Upper lobe of right lung (tissue), 1 donor: ENCODE measurements around the gene RABEP2. TPM values are rescaled to one million over a fixed set of nuclear protein-coding genes. Genes with fewer than 3 reads are reported as not detected.
A peak's percentile ranks its signal among the peaks of the same experiment; 100 is the strongest.

ENCODE experiments used
- ATAC-seq: fragments of 200-7000 bp; cut with Tn5 transposase; one replicate; pipeline ENCODE4 v1.9.1; 2020; ENCODE audit warnings: mild to moderate bottlenecking, moderate library complexity
- DNase-seq: peaks from one replicate; pipeline ENCODE4 v3.0.0-alpha.2; 2020
- H3K27ac ChIP-seq: fragments of 200-600 bp; one replicate; pipeline ENCODE4 v1.8.0; 2022
- H3K27me3 ChIP-seq: fragments of 200-600 bp; one replicate; pipeline ENCODE4 v1.8.0; 2022; ENCODE audit warnings: mild to moderate bottlenecking
- H3K36me3 ChIP-seq: fragments of 200-600 bp; one replicate; pipeline ENCODE4 v1.8.0; 2022
- H3K4me1 ChIP-seq: fragments of 200-600 bp; one replicate; pipeline ENCODE4 v1.8.0; 2022
- H3K4me3 ChIP-seq: fragments of 200-600 bp; one replicate; pipeline ENCODE4 v1.8.0; 2022; ENCODE audit warnings: mild to moderate bottlenecking
- H3K9me3 ChIP-seq: fragments of 200-600 bp; one replicate; pipeline ENCODE4 v1.8.0; 2022
- CTCF ChIP-seq: fragments of 200-600 bp; IDR thresholded peaks from one replicate; pipeline ENCODE4 v1.8.0; 2022; ENCODE audit warnings: antibody characterized with exemption
- intact Hi-C: fragments of 100-400 bp; cut with DNase I; formaldehyde crosslinking; loops from one replicate; pipeline ENCODE4 v1.11.0; 2022
- total RNA-seq: library from RNA; stranded (reverse); fragmentation: NEBNext Ultra II Directional; extraction: Animal tissue kit (Norgen Biotek cat#: 25700); gene quantifications from one replicate; pipeline ENCODE4 v1.2.1, GENCODE V29; 2021
- donor health status: DM: no; HTN: yes; CAD: no; lungs with severe emphysema.

Gene RABEP2
- total RNA-seq, 1 donor from 2014 or later: 23.4 TPM

GRCh38 chr16:28935924-28936783 is 11.1 kb upstream of the RABEP2 start:
- ATAC-seq (peak; percentile 99), DNase-seq (peak; percentile 92)
- TF ChIP-seq CTCF: no peak
- intact Hi-C loops: no loop called here
- Histone ChIP-seq H3K36me3 (no peaks in the 10 kb centered on the region), H3K27me3 (no peaks in the 10 kb centered on the region), H3K4me1 (no peaks in the 10 kb centered on the region), H3K9me3 (no peaks in the 10 kb centered on the region), H3K4me3 (peak overlapping the region; percentile 29), H3K27ac (no peak overlapping the region)

DNA sequence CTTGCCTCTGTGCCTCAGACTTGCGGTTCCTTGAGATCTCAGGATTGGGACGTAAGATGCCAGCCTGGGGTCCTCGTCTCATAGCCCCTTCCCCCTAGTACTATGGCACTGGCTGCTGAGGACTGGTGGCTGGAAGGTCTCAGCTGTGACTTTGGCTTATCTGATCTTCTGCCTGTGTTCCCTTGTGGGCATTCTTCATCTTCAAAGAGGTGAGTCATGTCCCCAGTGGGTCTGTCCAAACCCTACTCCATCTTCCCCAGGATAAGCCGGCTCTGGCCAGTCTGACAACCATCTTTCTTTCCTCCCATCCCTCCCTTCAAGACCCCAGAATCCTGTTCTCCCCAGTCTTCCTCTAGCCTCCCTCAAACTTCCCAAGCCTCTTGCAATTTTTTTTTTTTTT is 10.3 kb upstream of the RABEP2 start:
- no peak for ATAC-seq
- DNase-seq: no peak
- intact Hi-C loops: no loop called here
- H3K36me3 ChIP-seq: no peaks in the 10 kb centered on the region
- no peaks in the 10 kb centered on the region for H3K27me3 ChIP-seq
- no peaks in the 10 kb centered on the region for H3K9me3 ChIP-seq
- TF ChIP-seq CTCF: no peak
- no peak overlapping the region for H3K4me3 ChIP-seq
- no peaks in the 10 kb centered on the region for H3K4me1 ChIP-seq
- H3K27ac ChIP-seq: no peak overlapping the region

DNA sequence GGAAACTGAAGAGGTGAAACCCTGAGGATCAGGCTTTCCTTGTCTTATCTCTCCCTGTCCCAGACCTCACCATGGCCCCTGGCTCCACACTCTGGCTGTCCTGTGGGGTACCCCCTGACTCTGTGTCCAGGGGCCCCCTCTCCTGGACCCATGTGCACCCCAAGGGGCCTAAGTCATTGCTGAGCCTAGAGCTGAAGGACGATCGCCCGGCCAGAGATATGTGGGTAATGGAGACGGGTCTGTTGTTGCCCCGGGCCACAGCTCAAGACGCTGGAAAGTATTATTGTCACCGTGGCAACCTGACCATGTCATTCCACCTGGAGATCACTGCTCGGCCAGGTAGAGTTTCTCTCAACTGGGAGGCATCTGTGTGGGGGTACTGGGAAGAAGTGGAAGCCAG is 8.1 kb upstream of the RABEP2 start:
- Histone ChIP-seq H3K27ac (no peak overlapping the region), H3K4me3 (no peak overlapping the region), H3K9me3 (no peaks in the 10 kb centered on the region), H3K4me1 (no peaks in the 10 kb centered on the region), H3K27me3 (no peaks in the 10 kb centered on the region), H3K36me3 (no peaks in the 10 kb centered on the region)
- no peak for TF ChIP-seq CTCF
- ATAC-seq (no peak), DNase-seq (no peak)
- intact Hi-C loops: no loop called here

GRCh38 chr16:28932339-28933141 is 7.5 kb upstream of the RABEP2 start:
- Histone ChIP-seq H3K36me3 (no peaks in the 10 kb centered on the region), H3K27me3 (no peaks in the 10 kb centered on the region), H3K27ac (no peak overlapping the region), H3K4me3 (no peak overlapping the region), H3K9me3 (no peaks in the 10 kb centered on the region), H3K4me1 (no peaks in the 10 kb centered on the region)
- intact Hi-C loops: no loop called here
- ATAC-seq (no peak), DNase-seq (no peak)
- no peak for TF ChIP-seq CTCF

DNA sequence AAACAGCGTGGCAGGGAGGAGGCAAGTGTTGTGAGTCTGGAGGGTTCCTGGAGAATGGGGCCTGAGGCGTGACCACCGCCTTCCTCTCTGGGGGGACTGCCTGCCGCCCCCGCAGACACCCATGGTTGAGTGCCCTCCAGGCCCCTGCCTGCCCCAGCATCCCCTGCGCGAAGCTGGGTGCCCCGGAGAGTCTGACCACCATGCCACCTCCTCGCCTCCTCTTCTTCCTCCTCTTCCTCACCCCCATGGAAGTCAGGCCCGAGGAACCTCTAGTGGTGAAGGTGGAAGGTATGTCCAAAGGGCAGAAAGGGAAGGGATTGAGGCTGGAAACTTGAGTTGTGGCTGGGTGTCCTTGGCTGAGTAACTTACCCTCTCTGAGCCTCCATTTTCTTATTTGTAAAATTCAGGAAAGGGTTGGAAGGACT is 6.8 kb upstream of the RABEP2 start, which contains the start of gene CD19:
Gene CD19, plus strand, starts transcription at position 171 of the 425 bp plus-strand sequence. Its CDS starts 30 bp downstream, at position 201.
- H3K4me1 ChIP-seq: no peaks in the 10 kb centered on the region
- H3K9me3 ChIP-seq: no peaks in the 10 kb centered on the region
- H3K27me3 ChIP-seq: no peaks in the 10 kb centered on the region
- no peak for ATAC-seq
- H3K36me3 ChIP-seq: no peaks in the 10 kb centered on the region
- H3K4me3 ChIP-seq: no peak within 1 kb of the TSS
- TF ChIP-seq CTCF: no peak
- DNase-seq: no peak
- intact Hi-C loops: no loop called here
- H3K27ac ChIP-seq: no peak within 1 kb of the TSS
